Measurements from ENCODE around the gene INHA. TPM values are rescaled to one million over a fixed set of nuclear protein-coding genes. Genes with fewer than 3 reads are reported as not detected.

Gene INHA
- total RNA-seq, 1 experiment from 2014 or later: 1.5 TPM

GRCh38 chr2:219536967-219537366 is 35.1 kb upstream of the INHA start:
- no peak overlapping the region for H3K9ac ChIP-seq (ENCODE audit: low read length)
- no peaks in the 10 kb centered on the region for H4K20me1 ChIP-seq (ENCODE audit: low read length)

GRCh38 chr2:219537657-219538488 is 34.2 kb upstream of the INHA start:
- no peak overlapping the region for H3K4me2 ChIP-seq (ENCODE audit: low read length)
- peaks cover 13% of the 10 kb centered on the region for H3K36me3 ChIP-seq (ENCODE audit: low read depth, low read length)
- no TSS peak for BruUV-seq (replicated peaks)
- no peak overlapping the region for H3K27ac ChIP-seq (ENCODE audit: low read length)
- ChIA-PET POLR2A (ENCODE audit: unreplicated experiment) (no interaction called here), CTCF (no interaction called here)
- no peaks in the 10 kb centered on the region for H3K9me3 ChIP-seq (ENCODE audit: low read length)
- H3K79me2 ChIP-seq (ENCODE audit: low read length): peaks cover 10% of the 10 kb centered on the region
- DNase-seq (no peak), ATAC-seq (no peak)
- H3K27me3 ChIP-seq (ENCODE audit: low read length): no peaks in the 10 kb centered on the region
- no peaks in the 10 kb centered on the region for H3K9me2 ChIP-seq (replicated peaks; ENCODE audit: low read length)
- no peaks in the 10 kb centered on the region for H3F3A ChIP-seq (ENCODE audit: low read length, unreplicated experiment)
- peaks cover 7% of the 10 kb centered on the region; the same call in 1 of the 2 replicates for H3K4me1 ChIP-seq (ENCODE audit: insufficient read depth, low read length)
- TF ChIP-seq EZH2phosphoT487 (IDR thresholded peaks at IDR 0.05; ENCODE audit: borderline replicate concordance, low read length) (no peak), EZH2 (IDR thresholded peaks at IDR 0.05; ENCODE audit: low read length, unreplicated experiment) (no peak), CTCF (conservative IDR thresholded peaks at IDR 0.05; ENCODE audit: low read depth, low read length) (0 out of 2 replicates have a peak, but pooled peaks have one; percentile 18)
- intact Hi-C loops (cut with micrococcal nuclease): no loop called here
- no peak overlapping the region for H2AFZ ChIP-seq (ENCODE audit: low read length)
- H3K4me3 ChIP-seq (ENCODE audit: low read length): no peak overlapping the region
- H3K9ac ChIP-seq (ENCODE audit: low read length): no peak overlapping the region
- H4K20me1 ChIP-seq (ENCODE audit: low read length): no peaks in the 10 kb centered on the region

More at GRCh38 chr2:219536967-219537366, 35.1 kb upstream of the INHA start:
- ChIA-PET CTCF (no interaction called here), POLR2A (ENCODE audit: unreplicated experiment) (no interaction called here)
- DNase-seq (no peak), ATAC-seq (no peak)
- intact Hi-C loops (cut with micrococcal nuclease): no loop called here
- H3K4me2 ChIP-seq (ENCODE audit: low read length): no peak overlapping the region
- TF ChIP-seq CTCF (conservative IDR thresholded peaks at IDR 0.05; ENCODE audit: low read depth, low read length) (no peak), EZH2phosphoT487 (IDR thresholded peaks at IDR 0.05; ENCODE audit: borderline replicate concordance, low read length) (no peak), EZH2 (IDR thresholded peaks at IDR 0.05; ENCODE audit: low read length, unreplicated experiment) (no peak)
- H3K27ac ChIP-seq (ENCODE audit: low read length): no peak overlapping the region
- no peak overlapping the region for H3K4me3 ChIP-seq (ENCODE audit: low read length)
- no peaks in the 10 kb centered on the region for H3K9me2 ChIP-seq (replicated peaks; ENCODE audit: low read length)
- H3K4me1 ChIP-seq (ENCODE audit: insufficient read depth, low read length): peaks cover under 1% of the 10 kb centered on the region; the same call in 1 of the 2 replicates
- H3K36me3 ChIP-seq (ENCODE audit: low read depth, low read length): peaks cover 13% of the 10 kb centered on the region
- no peaks in the 10 kb centered on the region for H3F3A ChIP-seq (ENCODE audit: low read length, unreplicated experiment)
- H3K79me2 ChIP-seq (ENCODE audit: low read length): peaks cover 1% of the 10 kb centered on the region
- no peaks in the 10 kb centered on the region for H3K27me3 ChIP-seq (ENCODE audit: low read length)
- BruUV-seq (replicated peaks): no TSS peak
- H3K9me3 ChIP-seq (ENCODE audit: low read length): no peaks in the 10 kb centered on the region
- no peak overlapping the region for H2AFZ ChIP-seq (ENCODE audit: low read length)

GRCh38 chr2:219538504-219538951 is 33.6 kb upstream of the INHA start:
- intact Hi-C loops (cut with micrococcal nuclease): no loop called here
- no peak for TF ChIP-seq EZH2phosphoT487 (IDR thresholded peaks at IDR 0.05; ENCODE audit: borderline replicate concordance, low read length)
- no peak for TF ChIP-seq EZH2 (IDR thresholded peaks at IDR 0.05; ENCODE audit: low read length, unreplicated experiment)
- TF ChIP-seq CTCF (conservative IDR thresholded peaks at IDR 0.05; ENCODE audit: low read depth, low read length): no peak

More at GRCh38 chr2:219538504-219538951, 33.6 kb upstream of the INHA start:
- no TSS peak for BruUV-seq (replicated peaks)
- no peaks in the 10 kb centered on the region for H3K9me3 ChIP-seq (ENCODE audit: low read length)
- H3K79me2 ChIP-seq (ENCODE audit: low read length): peaks cover 14% of the 10 kb centered on the region
- no peak for ATAC-seq
- no peak overlapping the region for H2AFZ ChIP-seq (ENCODE audit: low read length)
- no peak overlapping the region for H3K4me3 ChIP-seq (ENCODE audit: low read length)
- DNase-seq: no peak
- H3K27ac ChIP-seq (ENCODE audit: low read length): no peak overlapping the region
- H3K36me3 ChIP-seq (ENCODE audit: low read depth, low read length): peaks cover 13% of the 10 kb centered on the region
- ChIA-PET CTCF (no interaction called here), POLR2A (ENCODE audit: unreplicated experiment) (no interaction called here)
- no peaks in the 10 kb centered on the region for H4K20me1 ChIP-seq (ENCODE audit: low read length)
- no peaks in the 10 kb centered on the region for H3K9me2 ChIP-seq (replicated peaks; ENCODE audit: low read length)
- no peaks in the 10 kb centered on the region for H3F3A ChIP-seq (ENCODE audit: low read length, unreplicated experiment)
- H3K4me2 ChIP-seq (ENCODE audit: low read length): no peak overlapping the region
- H3K27me3 ChIP-seq (ENCODE audit: low read length): no peaks in the 10 kb centered on the region
- no peak overlapping the region for H3K9ac ChIP-seq (ENCODE audit: low read length)
- H3K4me1 ChIP-seq (ENCODE audit: insufficient read depth, low read length): peaks cover 7% of the 10 kb centered on the region; the same call in 1 of the 2 replicates
